ENCODE data around the gene PPFIA2.

Gene PPFIA2

GRCh38 chr12:81255456-81255855, 503.7 kb downstream of the PPFIA2 start:
- H3K4me1 ChIP-seq (ENCODE audit: control insufficient read depth in 1 of 2, insufficient read depth in 1 of 2, low read depth in 1 of 2, low read length in 1 of 2): no peaks in the 10 kb centered on the region
- no peak overlapping the region for H3K4me3 ChIP-seq (ENCODE audit: low read depth in 1 of 2, low read length in 1 of 2)
- TF ChIP-seq CTCF (IDR thresholded peaks at IDR 0.05): no peak

GRCh38 chr12:81253360-81253759, 505.8 kb downstream of the PPFIA2 start:
- no peak for TF ChIP-seq CTCF (IDR thresholded peaks at IDR 0.05)
- Histone ChIP-seq H3K27me3 (no peaks in the 10 kb centered on the region), H3K36me3 (no peaks in the 10 kb centered on the region), H3K27ac (no peak overlapping the region), H3K4me1 (ENCODE audit: control insufficient read depth in 1 of 2, insufficient read depth in 1 of 2, low read depth in 1 of 2, low read length in 1 of 2) (no peaks in the 10 kb centered on the region), H3K9me3 (no peaks in the 10 kb centered on the region), H3K4me3 (ENCODE audit: low read depth in 1 of 2, low read length in 1 of 2) (no peak overlapping the region)

More at GRCh38 chr12:81255456-81255855, 503.7 kb downstream of the PPFIA2 start:
- no peaks in the 10 kb centered on the region for H3K9me3 ChIP-seq
- no peaks in the 10 kb centered on the region for H3K27me3 ChIP-seq
- H3K27ac ChIP-seq: no peak overlapping the region
- H3K36me3 ChIP-seq: no peaks in the 10 kb centered on the region

- TF ChIP-seq CTCF (IDR thresholded peaks at IDR 0.05): no peak
- no peaks in the 10 kb centered on the region for H3K4me1 ChIP-seq (ENCODE audit: control insufficient read depth in 1 of 2, insufficient read depth in 1 of 2, low read depth in 1 of 2, low read length in 1 of 2)
- no peaks in the 10 kb centered on the region for H3K27me3 ChIP-seq
- H3K27ac ChIP-seq: no peak overlapping the region
- H3K9me3 ChIP-seq: no peaks in the 10 kb centered on the region
- no peaks in the 10 kb centered on the region for H3K36me3 ChIP-seq
- no peak overlapping the region for H3K4me3 ChIP-seq (ENCODE audit: low read depth in 1 of 2, low read length in 1 of 2)
Observed at GRCh38 chr12:81252228-81252627, 506.9 kb downstream of the PPFIA2 start.

- Histone ChIP-seq H3K4me1 (ENCODE audit: control insufficient read depth in 1 of 2, insufficient read depth in 1 of 2, low read depth in 1 of 2, low read length in 1 of 2) (no peaks in the 10 kb centered on the region), H3K36me3 (no peaks in the 10 kb centered on the region), H3K27ac (no peak overlapping the region), H3K4me3 (ENCODE audit: low read depth in 1 of 2, low read length in 1 of 2) (no peak overlapping the region), H3K27me3 (no peaks in the 10 kb centered on the region), H3K9me3 (no peaks in the 10 kb centered on the region)
- no peak for TF ChIP-seq CTCF (IDR thresholded peaks at IDR 0.05)
Observed at GRCh38 chr12:81249976-81250375, 509.2 kb downstream of the PPFIA2 start.

GRCh38 chr12:81245907-81246570, 513.1 kb downstream of the PPFIA2 start:
- H3K36me3 ChIP-seq: no peaks in the 10 kb centered on the region
- TF ChIP-seq CTCF (IDR thresholded peaks at IDR 0.05): no peak
- H3K27ac ChIP-seq: no peak overlapping the region
- H3K4me1 ChIP-seq (ENCODE audit: control insufficient read depth in 1 of 2, insufficient read depth in 1 of 2, low read depth in 1 of 2, low read length in 1 of 2): no peaks in the 10 kb centered on the region
- H3K4me3 ChIP-seq (ENCODE audit: low read depth in 1 of 2, low read length in 1 of 2): no peak overlapping the region
- H3K9me3 ChIP-seq: no peaks in the 10 kb centered on the region
- H3K27me3 ChIP-seq: no peaks in the 10 kb centered on the region
